ENCODE measurements around the gene OGDH.

The OGDH gene

GRCh38 chr7:44638611-44639557 is 32.5 kb downstream of the OGDH start:
- no peak for FAIRE-seq

DNA sequence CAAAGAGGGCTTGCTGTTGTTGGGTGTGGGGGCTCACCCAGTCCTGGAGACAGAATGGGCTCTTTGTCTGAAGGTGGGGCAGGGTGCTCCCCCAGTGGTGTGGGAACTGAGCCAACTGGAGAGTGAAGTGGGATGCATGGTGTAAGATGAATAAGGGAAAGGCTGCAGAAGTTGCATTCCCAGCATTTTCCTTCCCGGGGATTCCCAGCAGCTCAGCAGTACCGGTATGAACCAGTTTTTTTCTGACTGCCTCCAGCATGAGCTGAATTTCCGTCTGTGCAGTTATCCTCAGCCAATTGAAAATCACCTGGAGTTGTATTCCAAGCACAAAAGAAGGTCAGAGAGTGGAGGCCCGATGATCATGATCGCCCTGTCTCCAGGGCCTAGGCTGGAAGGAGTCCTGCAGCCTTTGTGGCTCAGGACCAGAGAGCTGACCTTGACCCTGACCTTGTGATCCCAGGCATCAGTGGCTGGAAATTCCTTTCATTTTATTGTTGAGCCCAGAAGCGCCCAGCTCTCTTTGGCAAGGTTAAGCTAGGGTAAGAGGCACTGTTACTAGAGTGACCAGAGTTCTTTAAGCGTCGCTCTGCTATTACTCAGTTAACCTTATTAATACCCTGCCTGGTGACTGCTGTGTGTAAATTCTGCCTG is 33.4 kb downstream of the OGDH start:
- FAIRE-seq: peak; percentile 36

- no peak for FAIRE-seq
Observed at GRCh38 chr7:44643206-44643605, 36.8 kb downstream of the OGDH start.

GRCh38 chr7:44645254-44645653 is 38.8 kb downstream of the OGDH start:
- no peak for FAIRE-seq

DNA sequence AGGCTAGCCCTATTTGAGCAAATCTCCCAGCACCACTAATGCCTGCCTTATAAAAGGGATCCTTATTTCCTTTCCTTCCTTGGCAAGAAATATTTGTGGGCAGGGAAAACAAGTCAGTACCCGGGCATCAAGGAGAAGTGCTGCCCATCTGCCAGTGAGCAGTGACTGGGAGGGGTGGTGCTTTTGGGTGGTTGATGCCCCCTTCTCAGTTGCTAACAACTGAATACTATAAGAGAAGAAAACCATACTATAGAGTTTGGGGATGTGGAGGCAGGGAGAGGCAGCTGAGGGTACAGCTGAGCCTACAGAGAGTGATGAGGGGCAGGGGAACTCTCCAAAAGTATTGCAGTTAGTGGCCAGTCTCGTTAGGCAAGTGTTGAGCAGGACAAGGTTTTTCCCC is 39.3 kb downstream of the OGDH start:
- no peak for FAIRE-seq

GRCh38 chr7:44646176-44646920 is 39.9 kb downstream of the OGDH start:
- FAIRE-seq: no peak

DNA sequence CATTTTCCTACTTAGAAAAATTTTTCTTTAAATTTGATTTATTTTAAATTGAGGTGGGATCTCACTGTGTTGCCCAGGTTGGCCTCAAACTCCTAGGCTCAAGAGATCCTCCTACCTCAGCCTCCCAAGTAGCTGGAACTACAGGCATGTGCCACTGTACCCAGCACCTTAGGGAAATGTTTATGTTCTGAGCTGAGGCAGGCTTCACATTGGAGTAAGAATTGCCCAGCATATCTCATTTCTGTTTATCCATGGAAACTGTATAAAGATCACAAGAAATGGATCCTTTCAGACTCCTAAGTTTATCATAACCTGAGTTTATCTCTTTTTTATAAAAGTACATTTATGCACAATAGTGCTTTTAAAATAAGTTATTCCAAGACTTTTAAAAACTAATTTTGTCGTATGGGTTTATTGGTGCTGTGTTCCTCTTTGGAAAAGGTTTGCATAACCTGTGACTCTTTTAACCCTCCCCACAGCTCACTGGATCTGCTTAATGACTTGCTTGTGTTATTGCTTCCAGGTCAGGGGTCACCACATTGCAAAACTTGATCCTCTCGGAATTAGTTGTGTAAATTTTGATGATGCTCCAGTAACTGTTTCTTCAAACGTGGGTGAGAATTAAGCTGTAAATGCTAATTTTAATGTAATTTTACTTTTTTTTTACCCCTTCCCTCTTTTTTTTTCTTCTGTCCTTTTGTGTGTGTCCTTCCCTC is 40.7 kb downstream of the OGDH start:
- no peak for FAIRE-seq

- no peak for FAIRE-seq
Observed at GRCh38 chr7:44647981-44648714, 41.7 kb downstream of the OGDH start.

DNA sequence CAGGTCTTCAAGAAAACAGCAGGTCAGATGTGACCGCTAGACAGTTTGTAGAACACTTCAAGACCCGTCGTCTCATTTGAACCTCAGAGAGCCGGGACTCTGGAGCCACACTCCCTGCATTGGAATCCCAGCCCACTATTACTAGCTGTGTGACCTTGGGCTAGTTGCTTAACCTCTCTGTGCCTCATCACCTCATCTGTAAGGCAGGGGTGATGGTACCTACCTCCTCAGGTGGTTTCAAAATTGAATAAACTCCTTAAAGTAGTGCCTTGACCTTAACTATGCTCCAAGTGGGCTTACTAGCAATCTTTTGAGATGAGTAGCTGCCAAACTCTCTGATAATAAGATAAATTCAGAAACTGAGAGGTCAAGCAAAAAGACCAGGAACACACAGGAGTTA is 43.8 kb downstream of the OGDH start:
- no peak for FAIRE-seq

- FAIRE-seq: no peak
Observed at GRCh38 chr7:44650772-44651171, 44.3 kb downstream of the OGDH start.

GRCh38 chr7:44652535-44652934 is 46.1 kb downstream of the OGDH start:
- FAIRE-seq: no peak

DNA sequence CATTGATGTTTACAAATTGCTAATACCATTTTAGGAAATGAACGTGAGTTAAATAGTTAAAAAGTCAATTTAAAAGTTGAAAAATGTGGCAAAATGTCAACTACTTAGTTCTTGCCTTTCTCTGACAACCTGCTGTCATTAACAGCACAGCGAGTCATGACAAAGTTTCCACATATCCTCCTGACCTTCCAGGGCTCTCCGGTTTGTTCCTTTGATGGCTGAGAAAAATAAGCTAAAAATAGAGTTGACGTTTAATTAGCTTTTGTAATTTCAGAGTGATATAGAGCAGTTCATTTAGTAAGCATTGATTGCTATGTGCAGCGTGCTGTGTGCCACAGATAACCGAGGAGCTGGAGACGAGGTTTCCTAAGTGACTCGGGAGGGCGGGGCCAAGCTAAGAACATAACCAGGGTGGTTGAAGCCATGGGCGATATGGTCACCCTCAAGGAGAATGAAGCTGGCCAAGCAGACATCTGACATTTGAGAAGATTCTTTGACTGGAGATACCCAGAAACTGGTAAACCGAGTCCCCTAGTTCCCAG is 47.9 kb downstream of the OGDH start:
- FAIRE-seq: no peak

GRCh38 chr7:44655341-44655740 is 48.9 kb downstream of the OGDH start:
- no peak for FAIRE-seq

DNA sequence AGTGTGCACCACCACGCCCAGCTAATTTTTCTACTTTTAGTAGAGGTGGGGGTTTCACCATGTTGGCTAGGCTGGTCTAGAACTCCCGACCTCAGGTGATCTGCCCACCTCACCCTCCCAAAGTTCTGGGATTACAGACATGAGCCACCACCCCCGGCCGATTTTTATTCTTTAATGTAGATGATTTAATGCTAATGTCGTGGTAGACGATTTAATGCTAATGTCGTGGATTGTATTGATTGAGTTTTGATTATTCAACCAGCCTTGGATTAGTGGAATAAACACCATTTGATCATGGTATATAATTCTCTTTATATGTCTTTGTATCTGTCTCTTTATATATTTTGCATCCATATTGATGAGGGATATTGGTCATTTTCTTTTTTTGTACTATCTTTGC is 52.6 kb downstream of the OGDH start:
- no peak for FAIRE-seq

GRCh38 chr7:44661233-44661632 is 54.8 kb downstream of the OGDH start:
- FAIRE-seq: no peak

DNA sequence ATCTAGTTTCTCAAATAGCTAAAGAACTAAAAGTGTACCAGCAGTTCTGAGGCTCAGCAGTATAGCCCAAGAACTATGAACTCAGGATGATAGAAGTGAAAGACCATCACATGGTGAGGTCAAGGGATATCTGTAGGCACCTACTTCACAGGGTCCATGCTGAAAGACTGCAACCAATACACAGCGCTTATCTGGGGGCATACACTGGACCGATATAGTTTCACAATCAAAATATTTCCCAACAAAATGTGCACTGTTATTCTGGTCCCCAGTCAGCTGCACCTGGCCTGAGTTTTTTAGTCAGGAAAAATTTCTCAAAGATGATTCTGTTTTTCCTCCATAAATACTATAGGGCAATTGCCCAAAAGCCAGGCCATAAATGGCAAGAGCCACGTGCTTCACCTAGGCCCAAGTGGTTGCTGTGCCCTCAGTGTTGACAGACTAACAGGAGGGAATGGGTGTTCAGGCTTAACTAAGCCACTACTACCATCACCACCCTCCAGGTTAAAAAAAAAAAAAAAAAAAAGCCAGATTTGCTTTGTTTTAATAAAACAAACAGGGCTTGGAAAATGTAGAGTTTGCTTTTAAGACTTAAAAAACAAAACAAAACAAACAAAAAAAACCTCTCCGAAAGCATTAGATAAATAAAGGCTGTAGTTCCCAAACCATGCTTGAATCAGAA is 58.5 kb downstream of the OGDH start:
- FAIRE-seq: no peak

DNA sequence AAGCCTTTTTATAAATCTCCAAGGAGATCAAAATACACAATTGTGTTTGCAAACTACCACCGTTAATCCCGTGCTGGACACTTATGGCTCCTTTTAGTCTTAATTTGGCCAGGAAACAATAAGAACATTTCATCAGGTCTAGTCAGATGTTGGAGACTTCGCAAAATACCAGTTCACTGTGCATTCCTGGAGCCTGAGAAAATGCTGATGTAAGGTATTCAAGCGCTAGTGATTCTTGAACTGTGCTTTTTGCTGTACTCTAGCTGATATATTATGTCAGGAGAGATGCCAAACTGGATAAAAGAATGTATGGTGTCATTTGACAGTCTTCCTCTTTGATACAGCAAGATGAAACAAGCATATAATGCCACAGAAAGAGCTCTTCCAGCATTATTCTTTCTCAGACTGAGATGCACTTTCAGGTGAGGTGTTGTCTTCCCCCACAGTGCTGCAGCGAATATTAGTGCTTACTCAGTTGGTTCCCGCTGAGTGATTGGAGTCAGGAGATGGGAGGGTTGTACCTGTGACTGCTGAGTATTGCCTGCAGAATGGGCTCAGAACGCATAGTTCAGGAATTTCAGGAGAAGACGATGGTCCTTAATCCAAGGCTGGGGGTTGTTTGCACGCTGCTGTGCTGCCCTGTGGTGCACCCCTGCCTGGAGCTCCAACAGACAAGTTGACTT is 59.2 kb downstream of the OGDH start:
- no peak for FAIRE-seq

GRCh38 chr7:44666566-44666965 is 60.1 kb downstream of the OGDH start:
- FAIRE-seq: no peak

DNA sequence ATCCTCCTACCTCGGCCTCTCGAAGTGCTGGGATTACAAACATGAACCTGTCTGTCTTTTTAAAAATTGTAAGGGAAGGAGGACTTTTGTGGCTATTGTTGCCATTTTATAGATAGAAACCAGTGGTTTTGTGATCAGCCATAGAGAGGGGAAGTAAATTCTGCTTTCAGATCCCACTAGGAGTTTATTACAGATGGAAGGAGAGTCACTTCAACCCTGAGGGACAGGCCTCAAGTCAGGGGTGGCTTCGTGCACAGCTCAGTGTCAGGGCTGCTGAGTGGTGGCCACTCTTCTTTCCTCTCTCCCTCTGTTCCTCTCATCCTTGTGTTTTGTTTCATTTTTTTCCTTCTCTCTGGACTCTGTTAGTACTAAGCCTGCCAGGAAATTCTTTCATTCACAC is 60.8 kb downstream of the OGDH start:
- FAIRE-seq: no peak

DNA sequence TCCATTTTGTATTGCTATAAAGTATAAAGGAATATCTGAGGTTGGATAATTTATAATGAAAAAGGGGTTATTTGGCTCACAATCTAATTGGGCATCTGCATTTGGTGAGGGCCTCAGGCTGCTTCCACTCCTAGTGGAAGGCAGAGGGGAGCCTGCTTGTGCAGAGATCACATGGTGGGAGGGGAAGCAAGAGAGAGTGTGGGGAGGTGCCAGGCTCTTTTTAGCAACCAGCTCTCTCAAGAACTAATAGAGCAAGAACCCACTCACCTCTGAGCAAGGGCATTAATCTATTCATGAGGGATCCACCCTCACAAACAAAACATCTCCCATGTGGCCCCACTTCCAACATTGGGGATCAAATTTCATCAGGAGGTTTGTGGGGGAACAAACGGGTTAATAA is 64.6 kb downstream of the OGDH start:
- no peak for FAIRE-seq

- no peak for FAIRE-seq
Observed at GRCh38 chr7:44673324-44673723, 66.9 kb downstream of the OGDH start.
